GM19324 (cell line): ENCODE data around the gene ANKRD44.

Source experiments
- ATAC-seq: cut with Tn5 transposase; IDR thresholded peaks from one replicate; pipeline ENCODE4 v1.9.1; 2021; ENCODE audit warnings: mild to moderate bottlenecking, moderate library complexity; ENCODE audit not compliant: unreplicated experiment, low FRiP score

Gene ANKRD44

DNA sequence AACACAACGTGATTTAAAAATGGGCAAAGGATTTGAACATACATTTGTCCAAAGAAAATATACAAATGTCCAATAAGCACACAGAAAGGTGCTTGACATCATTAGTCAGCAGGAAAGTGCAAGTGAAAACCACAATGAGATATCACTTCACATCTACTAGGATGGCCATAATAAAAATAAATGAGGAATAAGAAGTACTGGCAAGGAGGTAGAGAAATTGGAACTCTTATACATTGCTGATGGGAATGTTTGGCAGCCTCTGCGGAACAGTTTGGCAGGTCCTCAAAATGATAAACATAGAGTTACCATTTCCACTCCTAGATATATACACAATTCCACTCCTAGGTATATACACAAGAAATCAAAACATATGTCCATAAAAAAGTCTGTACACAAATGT, 333.1 kb downstream of the ANKRD44 start:
- no peak for ATAC-seq

DNA sequence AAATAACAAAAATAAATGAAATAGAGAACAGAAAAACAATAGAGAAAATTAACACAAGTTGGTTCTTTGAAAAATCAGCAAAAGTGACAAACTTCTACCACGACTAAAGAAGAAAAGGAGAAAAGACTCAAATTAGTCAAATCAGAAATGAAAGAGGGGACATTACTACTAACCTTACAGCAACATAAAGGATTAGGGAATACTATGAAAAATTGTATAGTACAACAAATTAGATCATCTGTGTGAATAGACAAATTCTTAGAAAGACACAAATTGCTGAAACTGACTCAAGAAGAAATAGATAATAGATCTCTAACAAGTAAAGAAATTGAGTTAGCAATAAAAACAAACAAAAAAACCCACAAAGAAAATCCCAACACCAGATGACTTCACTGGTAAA, 335.6 kb downstream of the ANKRD44 start:
- ATAC-seq = no peak

DNA sequence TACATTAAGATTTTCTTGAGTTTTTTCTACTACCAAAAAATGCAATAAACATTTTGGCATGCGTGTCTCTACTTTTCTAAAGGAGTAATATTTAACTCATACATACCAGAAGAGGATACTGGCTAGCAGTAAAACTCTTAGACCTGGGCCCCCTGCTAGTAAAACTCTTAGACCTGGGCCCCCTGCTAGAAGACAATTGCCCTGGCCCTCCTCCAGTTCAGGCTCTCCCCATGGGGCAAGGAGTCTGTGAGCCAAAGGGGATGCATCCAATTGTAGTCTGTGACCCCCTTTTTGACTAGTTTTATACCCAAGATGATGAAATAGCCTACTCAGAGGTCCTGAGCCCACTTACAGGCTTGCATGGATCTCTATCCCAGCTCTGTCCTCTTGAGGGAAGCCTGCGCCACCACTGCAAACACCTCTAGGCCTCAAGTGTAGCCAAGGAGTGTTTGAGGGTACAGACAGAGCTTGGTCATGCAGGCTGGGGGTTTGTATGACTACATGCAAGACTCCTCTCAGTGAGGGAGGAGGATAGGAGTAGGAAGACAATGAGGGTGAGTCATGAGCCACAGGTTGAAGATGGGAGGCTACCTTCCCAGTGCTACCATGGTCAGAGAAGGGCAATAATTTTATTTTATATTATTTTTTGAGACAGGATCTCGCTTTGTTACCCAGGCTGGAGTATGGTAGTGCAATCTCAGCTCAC, 338.9 kb downstream of the ANKRD44 start:
- ATAC-seq = no peak

DNA sequence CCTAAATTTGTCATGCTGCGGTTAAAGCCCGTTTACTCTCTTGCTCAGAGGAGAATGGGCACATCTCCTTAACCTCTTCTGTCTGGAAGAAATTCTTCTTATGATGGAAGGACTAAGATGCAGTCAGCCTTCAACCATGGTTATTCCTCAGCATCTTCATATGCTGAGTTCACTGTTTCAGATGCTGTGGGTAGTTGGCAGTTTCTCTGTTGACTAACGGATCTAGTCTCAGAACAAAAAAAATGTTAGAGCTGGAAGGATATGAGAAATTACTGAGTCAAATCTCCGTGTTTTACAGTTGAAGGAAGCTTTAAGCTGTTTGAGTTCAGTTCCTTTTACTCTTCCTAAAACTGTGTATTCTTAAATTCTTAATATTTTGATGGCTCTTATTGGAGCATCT, 340.5 kb downstream of the ANKRD44 start:
- ATAC-seq = no peak

DNA sequence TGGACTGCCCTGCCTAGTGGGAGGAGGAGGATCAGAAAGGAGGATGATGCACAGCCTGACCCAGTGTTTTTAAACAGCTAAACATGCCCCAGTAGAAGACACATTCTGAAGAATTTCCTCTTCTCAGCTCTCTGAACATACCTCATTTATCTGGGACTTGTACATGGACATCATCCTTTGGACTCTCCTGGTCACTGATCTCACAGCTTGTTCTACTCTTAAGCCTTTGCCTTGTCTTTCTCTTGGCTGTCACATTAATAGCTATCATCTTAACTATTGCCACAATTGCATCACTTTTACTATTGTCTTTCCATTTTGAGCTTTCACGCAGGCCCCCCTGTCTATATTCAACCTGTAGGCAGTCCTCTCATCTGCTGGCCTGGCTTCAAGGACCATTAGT, 342.1 kb downstream of the ANKRD44 start:
- no peak for ATAC-seq

DNA sequence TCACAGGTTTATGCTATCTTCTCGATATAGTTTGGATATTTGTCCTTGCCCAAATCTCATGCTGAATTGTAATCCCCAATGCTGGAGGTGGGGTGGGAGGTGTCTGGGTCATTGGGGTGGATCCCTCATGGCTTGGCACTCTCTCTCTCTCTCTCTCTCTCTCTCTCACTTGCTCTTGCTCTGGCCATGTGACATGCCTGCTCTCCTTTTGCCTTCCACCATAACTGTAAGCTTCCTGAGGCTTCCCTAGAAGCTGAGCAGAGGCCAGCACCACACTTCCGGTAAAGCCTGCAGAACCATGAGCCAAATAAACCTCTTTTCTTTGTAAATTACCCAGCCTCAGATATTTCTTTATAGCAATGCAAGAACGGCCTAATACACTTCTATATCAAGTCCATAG, 342.8 kb downstream of the ANKRD44 start:
- no peak for ATAC-seq

DNA sequence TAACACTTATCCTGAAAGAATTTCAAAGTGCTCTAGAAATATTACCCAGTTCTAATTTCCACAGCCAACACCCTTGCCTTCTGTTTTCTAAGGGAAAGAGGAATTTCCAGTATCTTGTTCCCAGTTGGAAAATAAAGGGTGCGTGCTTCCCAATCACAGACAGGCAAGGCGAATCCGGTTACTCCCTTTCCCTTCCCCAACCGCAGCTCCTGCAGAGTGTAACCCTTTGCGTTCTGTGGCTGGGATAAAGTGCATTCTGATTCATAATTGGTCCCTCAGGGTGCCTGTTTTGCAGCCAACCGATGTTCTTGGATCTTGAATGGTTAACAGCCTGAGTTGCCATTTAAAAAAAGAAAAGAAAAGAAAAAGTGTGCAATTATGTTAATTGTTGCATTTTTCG, 343.5 kb downstream of the ANKRD44 start:
- ATAC-seq = no peak

DNA sequence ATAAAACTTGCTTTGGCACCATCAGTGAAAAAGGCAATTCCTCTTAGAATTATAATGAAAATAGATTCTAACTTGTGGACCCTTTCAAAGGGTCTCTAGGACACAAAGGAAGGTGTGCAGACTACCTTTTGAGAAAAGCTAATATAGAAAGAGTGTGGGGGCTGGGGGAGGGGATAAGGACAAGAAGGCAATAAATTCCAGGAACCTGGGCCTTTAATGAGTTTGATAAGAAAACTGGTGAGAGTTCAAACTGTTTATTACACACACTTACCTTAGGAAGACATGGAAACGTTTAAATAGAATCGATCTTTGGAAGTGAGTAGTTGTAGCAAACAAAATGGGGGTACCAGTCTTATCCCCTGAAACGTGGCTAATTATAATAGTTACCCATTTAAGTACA, 344.5 kb downstream of the ANKRD44 start:
- no peak for ATAC-seq

DNA sequence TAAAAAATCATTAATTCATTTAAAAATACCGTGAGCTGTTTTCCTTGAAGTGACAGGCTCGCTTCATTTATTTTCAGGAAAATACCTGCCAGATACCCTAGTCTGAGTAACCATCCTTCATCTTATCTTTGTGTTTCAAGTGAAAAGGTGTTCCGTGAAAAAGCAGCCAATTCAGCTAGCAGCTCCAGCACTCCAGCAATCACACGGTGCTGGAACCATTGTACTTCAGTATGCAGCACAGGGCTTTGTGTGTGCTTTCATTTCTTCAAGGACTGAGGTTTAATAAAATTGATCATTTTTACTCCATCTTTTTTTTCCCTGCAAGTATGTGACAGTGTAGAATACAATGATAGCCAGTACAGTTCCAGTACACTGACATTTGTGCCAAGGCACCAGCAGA, 344.9 kb downstream of the ANKRD44 start:
- no peak for ATAC-seq

DNA sequence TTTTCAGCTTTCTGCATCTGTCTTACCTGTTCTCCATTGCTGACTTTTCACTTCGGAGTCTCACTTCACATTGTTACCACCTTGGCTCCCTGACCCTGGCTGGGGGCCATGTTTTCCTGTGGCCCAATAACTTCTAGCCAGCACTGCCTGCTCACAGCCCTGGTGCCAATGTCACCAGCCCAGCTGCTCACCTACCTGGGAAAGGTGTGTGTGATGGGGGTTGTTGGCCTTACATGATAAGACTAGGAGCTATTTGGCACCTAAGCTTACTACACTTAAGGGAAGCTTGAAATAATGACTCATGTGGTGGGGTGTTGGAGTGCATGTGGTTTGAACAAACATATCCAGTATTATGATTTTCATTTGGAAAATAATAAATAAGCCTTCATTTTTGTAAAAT, 346.6 kb downstream of the ANKRD44 start:
- no peak for ATAC-seq

DNA sequence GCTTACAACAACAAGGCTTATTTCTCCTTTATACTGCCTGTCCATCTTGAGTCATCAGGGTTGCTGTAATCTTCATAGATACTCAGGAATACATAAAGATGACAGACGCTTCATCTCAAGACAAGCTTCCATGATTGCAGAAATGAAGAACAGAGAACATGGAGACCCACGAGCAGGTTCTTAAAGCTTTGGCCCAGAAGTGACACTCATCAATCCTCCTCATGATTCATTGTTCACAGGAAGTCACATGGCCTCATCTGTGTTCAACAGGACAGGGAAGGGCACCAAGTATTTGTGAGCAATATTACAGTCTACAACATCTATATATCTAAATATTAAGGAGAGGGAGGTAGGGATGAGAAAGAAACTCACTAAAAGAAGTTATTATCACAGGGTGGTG, 347.5 kb downstream of the ANKRD44 start:
- ATAC-seq = no peak

DNA sequence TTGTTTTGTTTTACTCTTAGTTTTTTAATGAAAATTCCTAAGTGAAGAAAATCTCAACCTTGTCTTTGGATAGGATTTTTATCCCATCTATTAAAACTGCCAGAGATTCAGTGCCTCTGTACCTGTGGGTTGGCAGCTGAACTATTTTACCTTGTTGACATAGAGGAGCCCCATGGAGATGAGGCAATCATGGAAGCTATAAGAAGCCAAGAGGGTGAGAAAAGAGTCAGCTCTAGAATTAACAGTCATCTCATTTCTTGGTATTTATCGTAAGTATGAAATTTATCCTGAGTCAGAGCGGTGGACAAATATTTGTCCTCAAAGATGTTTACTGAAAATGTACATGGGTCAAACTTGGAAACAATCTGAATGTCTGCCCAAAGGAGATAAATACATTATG, 348.3 kb downstream of the ANKRD44 start:
- ATAC-seq = no peak

DNA sequence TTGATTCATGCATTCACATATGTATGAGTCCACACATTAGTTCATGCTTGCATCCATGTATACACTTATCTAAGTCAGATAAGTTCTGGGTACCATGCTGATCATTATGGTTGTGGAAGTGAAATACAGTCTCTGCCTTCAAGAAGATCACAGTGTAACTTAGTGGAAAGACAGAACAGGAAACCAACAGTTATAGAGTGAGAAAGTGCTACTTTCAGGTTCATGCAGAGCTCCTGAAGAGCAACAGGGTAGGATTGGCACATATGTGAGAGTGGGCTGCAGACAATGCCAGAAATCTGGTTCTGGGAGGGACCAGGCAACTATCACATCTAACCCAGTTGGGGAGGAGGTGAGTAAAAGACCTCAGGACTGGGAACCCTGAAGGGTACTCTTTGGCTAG, 348.7 kb downstream of the ANKRD44 start:
- peak; percentile 96 for ATAC-seq

DNA sequence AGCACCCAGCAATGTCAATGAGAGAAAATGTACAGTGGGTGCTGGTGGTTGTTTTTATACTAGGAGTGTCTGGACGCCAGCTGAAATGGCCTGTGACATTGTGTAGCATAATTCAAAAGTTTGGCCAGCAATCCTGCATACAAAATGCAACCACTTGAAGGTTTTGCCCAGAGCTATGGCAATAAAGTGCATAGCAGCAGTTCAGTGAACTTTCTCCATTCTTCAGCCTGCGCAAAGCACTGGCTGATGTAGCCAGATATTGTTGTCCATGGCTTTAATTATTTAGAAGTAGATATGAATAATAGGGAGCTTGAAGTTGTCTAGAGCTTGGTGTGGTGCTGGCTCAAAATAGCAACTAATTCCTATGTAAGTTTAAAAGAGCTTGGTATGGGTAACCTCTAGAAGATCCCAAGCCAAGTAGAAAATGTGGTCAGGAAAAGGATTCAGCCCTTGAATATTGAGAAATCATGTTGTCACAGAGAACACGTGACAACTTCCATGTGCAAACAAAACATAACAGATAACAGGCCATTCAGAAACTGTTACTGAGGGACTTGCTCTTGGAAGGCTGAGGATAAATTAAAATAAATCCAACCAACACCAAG, 350.7 kb downstream of the ANKRD44 start:
- no peak for ATAC-seq

DNA sequence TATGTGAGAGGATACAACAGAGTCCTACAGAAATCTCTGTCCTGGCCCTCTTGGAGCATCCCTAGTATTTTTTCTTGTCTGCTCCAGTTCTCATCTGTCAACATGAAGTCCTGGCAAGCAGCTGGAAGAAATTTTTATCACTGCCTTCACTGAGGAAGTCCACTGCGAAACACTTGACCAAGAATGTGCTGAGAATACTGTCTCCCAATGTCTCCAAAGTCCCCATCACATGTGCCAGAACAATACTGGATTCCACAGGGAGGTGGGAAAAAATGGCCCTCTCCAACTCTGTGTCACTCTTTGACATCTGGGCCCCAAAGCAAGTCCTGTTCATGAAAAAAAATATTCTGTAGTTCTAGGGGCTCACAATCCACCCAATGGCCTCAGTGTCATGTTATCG, 351.3 kb downstream of the ANKRD44 start:
- ATAC-seq = no peak

DNA sequence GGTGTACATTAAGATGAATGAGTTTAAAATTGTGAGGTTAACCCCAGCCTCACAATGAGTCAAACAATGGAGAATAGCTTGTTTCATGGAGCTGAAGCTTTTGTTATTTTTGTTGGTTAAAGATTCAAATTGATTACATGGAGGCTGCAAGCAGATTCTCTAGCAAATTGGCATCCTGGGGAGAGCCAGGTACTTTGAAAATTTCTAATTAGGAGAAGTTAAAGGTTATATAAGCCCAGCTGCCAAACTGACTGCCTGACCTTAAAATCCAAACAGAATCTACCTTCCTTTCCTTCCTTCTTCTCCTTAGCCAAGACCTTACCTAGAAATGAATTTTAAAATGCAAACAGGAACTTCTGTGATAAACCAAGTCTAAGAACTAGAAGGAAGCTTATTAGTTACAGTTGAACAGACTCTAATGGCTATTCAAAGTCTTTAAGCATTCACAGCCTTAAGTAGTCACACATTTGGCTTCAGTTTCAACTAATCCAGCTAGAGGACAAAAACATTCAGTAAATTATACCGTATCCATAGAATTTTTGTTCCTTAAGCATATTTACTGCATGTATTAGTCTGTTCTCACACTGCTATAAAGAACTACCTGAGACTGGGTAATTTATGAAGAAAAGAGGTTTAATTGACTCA, 352.6 kb downstream of the ANKRD44 start:
- ATAC-seq = no peak

DNA sequence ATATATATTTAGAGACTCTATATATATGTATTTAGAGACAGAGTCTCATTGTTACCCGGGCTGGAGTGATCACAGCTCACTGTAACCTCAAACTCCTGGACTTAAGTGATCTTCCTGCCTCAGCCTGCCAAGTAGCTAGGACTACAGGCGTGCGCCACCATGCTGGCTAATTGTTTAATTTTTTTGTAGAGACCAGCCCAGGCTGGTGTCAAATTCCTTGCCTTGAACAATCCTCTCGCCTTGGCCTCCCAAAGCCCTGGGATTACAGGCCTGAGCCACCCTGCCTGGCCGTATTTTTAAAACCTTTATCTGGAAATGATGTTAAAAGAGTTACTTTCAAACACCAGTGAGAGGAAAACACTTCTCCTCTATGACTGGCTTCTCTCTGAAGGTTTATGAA, 353.1 kb downstream of the ANKRD44 start:
- no peak for ATAC-seq

DNA sequence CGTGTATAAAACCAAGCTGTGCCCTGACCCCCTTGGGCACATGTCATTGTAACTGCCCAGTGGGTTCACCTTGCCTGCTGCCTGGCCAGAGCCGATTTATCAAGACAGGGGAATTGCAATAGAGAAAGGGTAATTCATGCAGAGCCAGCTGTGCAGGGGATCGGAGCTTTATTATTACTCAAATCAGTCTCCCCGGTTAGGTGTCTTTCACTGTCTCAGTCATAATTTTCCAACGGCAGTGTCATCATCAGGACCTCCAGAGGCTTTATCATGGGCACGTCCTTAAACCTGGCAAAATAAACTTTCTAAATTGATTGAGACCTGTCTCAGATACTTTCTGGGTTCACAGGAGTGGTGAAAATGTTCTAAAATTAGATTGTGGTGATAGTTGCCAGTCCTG, 354.5 kb downstream of the ANKRD44 start:
- ATAC-seq = no peak

DNA sequence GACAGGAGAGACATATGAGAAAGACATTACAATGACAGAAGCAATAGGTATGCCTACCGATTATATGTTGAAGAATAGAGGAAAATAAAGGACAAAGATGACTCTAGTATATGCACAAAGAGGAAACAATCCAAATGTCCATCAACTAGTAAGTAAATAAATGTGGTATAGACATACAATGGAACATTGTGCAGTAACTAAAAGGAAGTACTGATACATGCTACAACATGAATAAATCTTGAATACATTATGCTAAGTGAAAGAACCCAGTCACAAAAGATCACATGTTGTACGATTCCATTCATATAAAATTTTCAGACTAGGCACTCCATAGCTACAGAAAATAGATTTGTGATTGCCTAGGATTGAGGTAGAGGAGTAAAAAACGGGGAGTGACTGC, 355.5 kb downstream of the ANKRD44 start:
- no peak for ATAC-seq

DNA sequence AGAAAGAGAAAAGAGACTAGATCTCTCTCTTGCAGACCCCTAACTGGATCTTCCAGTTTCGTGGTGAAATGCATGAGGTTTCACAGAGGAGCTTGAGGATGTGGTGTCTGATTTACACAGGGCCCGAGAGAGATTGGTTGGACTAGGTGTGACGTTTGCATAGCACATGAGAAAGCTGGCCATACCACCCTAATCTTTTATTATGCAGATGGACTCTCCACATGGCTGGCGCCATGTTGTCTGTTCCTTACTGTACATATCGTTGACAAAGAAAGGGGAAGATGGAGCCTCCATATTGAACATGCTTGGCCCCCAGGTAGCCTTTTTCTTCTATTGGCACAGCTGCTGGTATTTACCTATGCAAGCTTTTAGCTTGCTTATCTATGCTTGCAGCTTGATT, 356.6 kb downstream of the ANKRD44 start:
- ATAC-seq = no peak

DNA sequence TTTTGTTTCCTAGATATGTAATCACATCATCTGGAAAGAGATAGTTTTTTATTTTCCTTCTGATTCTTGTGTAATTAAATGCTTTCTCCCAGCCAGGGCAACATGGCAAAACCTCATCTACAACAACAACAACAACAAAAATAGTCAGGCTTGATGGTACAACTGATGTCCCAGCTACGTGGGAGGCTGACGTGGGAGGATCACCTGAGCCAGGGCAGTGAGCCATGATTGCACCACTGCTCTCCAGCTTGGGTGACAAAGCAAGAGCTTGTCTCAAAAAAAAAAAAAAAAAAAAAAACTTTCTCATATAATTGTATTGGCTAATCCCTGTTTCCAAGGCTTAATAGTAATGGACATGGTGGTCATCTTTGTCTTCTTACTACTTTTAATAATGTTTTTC, 357.6 kb downstream of the ANKRD44 start:
- no peak for ATAC-seq

DNA sequence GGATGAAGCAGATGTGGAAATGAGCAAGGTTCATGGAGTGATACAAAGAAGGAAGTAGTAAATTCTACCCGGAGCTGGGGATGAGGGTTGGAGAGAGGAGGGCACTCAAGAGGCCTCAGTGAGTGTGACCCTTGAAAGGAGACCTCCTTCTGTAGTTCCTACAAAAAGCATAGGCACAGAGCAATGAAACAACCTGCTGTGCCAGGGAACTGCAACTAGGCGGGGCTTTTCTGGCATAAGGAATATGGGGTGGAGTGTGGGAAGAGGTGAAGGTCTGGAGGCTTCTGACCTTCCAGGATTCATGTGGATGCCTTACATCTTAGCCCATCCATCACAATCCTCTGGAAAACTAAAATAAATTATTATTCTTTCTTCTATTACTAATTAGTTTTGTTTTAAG, 358.6 kb downstream of the ANKRD44 start:
- ATAC-seq = no peak
